NCI-H1436 (cell line): ENCODE data around the gene CACNA1C.
"Not testable (repeated sequence)": the region's sequence is repeated elsewhere in the genome, so short reads cannot be mapped to it uniquely, and the experiment has no call there.

Experiments used
- DNase-seq: peaks from one replicate; lab custom pipeline; 2025; lab: John Stamatoyannopoulos, UW

The CACNA1C gene

DNA sequence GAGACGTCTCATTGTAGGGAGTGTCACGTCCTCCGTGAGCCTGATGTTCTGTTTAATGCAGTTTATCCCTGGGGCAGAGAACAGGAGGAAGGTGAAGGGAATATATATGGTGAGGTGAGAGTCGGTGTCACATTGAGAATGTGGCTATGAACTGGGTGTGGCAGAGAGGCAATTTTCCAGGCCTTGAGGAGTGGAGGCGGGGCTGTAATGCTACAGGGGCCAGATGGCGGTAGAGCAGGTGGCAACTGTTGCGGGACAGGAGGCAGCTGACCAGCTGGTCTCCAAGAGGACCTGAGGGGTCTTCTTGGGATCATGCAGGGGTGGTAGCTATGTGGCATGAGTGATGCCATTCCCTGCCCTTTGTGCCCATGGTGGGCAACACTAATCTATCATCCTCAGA, 59.6 kb downstream of the CACNA1C start:
- DNase-seq, result no peak

DNA sequence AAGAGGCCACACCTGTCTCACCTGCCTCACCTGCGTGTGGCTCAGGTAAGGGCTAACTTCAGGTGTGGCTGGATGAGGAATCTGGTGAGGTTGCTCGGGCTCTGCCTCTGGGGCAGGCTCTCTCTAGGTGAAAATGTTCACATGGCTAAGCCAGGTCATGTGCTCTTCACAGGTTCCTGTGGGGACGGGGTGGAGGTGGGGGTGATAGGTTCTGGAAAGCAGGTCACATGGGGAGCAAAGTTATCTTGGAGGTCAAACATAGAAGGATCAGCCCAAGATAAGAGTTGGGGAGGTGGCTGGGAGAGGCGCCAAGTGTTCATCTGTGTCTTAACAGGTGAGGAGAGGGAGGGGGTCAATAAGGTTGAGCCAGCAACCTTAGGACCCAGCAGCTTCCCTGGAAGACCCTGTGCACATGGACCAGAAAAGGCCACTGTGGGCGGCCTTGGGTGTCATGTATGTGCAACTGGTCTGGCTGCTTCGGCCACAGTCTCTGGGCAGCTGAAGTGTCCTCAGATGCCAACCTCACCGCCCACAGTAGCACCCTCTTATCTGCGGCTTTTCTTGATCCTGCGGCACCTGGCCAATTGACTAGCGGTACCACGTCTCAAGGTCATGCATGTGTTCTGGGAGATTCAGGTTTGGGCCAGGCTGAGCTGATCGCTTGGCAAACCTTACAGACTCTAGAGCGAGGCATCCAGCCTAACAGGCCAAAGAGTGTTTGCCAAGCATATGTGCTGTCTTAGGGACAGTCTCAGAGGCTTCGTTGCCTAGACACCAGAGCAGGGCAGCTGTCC, 60.5 kb downstream of the CACNA1C start:
- no peak for DNase-seq

GRCh38 chr12:2114071-2114470, 61.3 kb downstream of the CACNA1C start:
- no peak for DNase-seq

GRCh38 chr12:2115101-2115845, 62.5 kb downstream of the CACNA1C start:
- DNase-seq, result no peak

GRCh38 chr12:2117541-2117940, 64.8 kb downstream of the CACNA1C start:
- DNase-seq, result no peak

DNA sequence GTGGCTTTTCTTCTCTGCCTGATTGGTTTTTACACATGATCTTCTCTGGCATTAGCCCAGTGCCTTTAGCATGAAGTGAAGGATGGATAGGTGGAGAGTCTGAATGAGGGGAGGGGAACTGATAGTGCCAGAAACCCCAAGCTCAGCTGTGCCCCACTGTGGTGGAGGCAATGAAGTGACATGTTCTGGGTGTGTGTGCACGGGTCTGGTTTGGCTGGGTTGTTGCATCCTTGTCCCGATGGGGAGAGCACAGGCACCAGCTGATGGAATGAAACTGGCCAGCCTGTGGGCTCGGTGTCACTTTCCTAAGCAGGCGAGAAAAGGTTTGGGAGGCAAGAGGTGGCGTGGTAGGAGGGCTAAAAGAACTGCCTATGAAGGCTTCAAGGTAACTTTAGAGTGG, 65.3 kb downstream of the CACNA1C start:
- no peak for DNase-seq

GRCh38 chr12:2118481-2119255, 65.9 kb downstream of the CACNA1C start:
- DNase-seq, result no peak

- DNase-seq, result no peak
These were observed 66.5 kb downstream of the CACNA1C start for GRCh38 chr12:2119266-2119665.

DNA sequence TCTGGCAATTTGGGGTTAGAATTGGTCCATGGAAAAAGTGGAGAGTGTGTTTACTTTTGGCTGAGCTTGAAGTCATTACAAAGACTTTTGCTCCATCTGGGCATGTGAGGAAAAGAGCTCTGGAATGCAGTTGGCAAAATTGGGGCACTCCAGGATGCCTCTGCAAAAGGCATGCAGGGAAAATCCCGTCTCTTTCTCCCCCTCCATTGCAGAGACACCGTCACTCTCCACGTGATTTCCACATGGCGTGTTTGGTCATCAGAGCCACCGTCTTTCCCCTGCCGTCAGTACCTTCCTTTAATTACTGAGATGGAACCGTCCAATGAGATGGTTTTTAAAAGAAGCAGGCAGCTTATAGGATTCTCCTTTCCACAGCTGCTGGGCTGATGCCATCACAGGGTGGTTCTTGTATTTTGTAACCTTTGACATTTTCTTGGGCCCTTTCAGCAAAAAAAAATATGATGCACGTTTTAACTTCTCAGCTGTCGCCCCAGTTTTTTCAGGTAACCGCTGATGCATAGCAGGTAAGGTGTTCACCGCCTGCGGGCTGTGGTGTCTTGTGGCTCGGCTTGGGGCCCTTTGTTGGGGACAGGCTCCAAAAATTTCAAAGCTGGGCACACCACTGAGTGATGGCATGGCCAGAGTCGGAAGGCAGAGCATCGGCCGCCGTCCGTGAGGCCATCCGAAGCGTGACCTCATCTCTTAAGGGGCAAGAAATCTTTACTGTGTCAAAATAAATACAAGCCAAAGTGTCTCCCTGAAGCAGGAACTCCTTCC, 68.4 kb downstream of the CACNA1C start:
- no peak for DNase-seq

DNA sequence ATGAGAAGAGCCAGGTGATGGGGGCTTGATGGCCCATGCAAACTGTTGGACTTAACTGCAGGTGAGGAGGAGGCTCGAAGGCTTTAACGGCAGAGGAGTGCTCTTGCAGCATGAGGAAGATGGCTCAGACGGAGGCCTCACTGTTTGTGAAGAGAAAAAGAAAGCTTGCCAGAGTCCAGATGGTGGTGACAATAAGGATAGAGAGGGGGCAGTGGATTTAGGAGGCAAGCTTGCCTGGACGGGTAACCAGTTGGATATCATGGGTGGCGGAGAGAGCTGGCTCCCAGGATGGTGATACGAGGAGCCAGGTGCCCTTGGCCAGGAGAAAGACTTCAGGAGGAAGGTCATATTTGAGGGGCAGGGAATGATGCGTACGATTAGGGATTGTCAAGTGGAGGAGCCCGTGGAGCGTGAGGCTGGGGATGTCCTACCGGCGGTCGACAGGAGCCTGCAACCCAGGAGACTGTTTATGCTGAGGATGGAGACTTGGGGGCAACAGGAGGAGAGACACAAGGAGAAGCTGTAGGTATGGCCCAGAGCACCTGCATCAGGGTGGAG, 71.8 kb downstream of the CACNA1C start:
- DNase-seq, result no peak

- DNase-seq, result no peak
These were observed 73.1 kb downstream of the CACNA1C start for GRCh38 chr12:2125651-2126522.

- DNase-seq, result no peak
These were observed 74.1 kb downstream of the CACNA1C start for GRCh38 chr12:2126676-2127406.

- DNase-seq, result no peak
These were observed 76.3 kb downstream of the CACNA1C start for GRCh38 chr12:2129076-2129475.

- DNase-seq, result not testable (repeated sequence)
These were observed 83.1 kb downstream of the CACNA1C start for GRCh38 chr12:2135661-2136418.

GRCh38 chr12:2136901-2137300, 84.1 kb downstream of the CACNA1C start:
- no peak for DNase-seq

DNA sequence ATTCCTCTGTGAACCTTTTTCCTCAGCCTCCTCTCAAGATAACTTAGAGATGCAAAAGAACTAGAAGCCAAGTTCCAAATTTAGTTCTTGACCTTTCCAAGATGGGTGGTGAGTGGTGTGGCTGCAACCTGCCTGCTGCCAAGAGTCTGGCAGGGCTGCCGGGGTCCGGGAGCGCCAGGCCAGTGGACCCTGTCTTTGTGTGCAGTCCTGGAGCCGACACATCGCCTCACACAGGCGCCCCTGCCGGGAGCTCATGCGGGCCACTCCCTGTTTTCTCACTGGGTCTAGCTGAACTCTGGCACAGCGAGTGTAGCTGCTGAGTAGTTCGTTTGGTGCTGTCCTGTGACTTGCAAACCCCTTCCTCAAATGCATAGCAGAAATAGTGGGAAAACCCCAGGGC, 84.9 kb downstream of the CACNA1C start:
- no peak for DNase-seq

- DNase-seq, result no peak
These were observed 85.5 kb downstream of the CACNA1C start for GRCh38 chr12:2138294-2138693.

GRCh38 chr12:2138871-2139308, 86.1 kb downstream of the CACNA1C start:
- DNase-seq, result no peak

DNA sequence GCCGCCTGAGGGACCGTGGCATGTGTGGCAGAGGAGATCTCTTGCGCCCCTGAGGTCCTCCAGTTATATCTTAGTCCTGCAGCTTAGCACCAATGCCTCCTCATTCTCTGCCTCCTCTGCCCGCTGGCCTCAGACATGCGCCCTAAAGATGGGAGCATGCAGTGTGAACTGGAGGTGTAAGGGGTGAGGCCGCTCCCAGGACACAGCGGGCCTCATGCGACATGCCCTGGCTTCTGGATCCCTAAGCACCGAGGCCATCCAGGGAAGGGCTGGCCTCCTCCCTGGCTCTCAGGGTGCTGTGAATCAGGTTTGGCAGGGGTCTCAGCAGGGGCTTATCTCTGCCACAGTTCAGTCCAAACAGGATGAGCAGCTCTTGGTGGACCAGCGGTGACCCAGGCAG, 86.9 kb downstream of the CACNA1C start:
- DNase-seq, result no peak
